ENCODE data around the gene MOB3A.
"Not testable (repeated sequence)": the region's sequence is repeated elsewhere in the genome, so short reads cannot be mapped to it uniquely, and the experiment has no call there.

MOB3A gene

GRCh38 chr19:2086695-2087620, 9.2 kb downstream of the MOB3A start:
- DNase-seq; intact Hi-C loops (cut with DNase I): not testable (repeated sequence)

DNA sequence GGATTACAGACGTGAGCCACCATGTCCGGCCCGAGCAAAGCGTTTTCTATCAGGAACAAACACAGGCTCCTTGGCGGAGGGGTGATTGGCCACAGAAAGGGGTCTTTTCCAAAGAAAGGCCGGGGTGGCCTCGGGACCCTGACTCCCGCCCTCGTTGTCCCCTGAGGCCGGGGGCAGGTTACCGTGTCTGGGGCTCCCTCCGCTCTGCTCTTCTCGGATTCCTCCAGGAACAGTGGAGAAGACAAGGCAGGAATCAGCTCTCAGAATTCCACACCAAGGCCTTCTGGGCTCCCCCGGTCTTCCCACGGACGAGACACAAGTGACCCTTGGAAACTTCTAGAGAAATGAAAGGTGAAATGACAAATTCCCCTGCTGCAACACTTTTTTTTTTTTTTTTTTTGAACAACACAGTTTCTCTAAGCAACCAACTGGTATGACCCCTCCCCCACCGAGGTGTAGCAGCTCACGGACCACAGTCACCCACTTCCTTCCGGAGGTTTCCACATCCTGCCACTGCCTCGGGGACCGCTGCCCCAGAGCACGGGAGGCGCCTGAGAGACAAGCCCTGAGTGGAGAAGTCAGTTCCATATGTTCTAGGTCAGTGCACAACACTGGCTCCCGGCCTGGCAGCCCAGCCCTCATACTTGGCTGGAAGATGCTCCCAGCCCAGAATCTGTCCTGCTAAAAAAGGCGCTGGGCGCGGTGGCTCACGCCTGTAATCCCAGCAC, 11.0 kb downstream of the MOB3A start:
- peak in 2 of 10 donors; percentile 37 to 69 for DNase-seq
- intact Hi-C loops (cut with DNase I) = no loop called here

GRCh38 chr19:2083174-2083854, 12.8 kb downstream of the MOB3A start:
- intact Hi-C loops (cut with DNase I) = no loop called here
- DNase-seq = peak in 1 of 10 donors; percentile 61

DNA sequence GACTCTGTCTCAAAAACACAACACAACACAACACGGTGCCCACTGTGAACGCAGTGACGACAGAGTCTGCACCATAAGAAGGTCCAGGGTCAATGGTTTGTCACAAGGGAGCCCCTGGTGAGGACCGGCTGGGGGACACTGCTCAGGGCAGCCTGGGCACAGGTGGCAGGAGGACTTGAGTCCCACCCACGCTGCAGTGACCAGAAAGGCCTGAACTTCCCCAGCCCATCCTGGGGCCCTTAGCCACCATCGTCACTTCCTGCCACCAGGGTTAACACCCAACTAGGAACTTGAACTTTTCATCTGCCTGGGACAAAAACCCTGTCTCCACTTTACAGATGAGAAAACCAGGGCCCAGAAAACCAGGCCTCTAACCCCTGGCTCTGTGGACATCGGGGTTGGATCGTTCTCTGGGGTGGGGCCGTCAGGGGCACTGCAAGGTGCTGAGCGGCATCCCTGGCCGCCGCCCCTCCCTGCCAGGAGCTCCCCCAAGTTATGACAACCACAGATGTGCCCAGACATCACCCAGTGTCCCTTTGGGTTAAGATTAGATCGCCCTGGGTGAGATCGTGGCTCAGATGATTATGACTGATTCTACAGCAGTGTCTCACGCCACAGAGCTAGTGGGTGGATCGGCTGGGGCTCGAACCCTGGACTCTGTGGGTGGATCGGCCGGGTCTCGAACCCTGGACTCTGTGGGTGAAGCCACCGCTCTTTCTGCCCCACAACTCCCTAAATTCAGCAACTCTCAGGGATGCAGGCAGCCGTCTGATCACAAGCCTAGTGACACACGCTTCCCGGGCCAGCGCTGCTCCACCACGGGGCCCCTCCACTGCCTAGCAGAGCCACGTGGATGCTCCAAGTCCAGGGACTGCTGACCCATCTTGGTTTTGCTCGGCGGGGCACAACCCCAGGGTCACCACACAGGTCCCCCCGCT, 14.0 kb downstream of the MOB3A start:
- DNase-seq = peak in 1 of 10 donors; percentile 76
- intact Hi-C loops (cut with DNase I) = no loop called here

- DNase-seq = peak in 1 of 10 donors; percentile 59
- intact Hi-C loops (cut with DNase I) = no loop called here
Observed at GRCh38 chr19:2080336-2080988, 15.7 kb downstream of the MOB3A start.

DNA sequence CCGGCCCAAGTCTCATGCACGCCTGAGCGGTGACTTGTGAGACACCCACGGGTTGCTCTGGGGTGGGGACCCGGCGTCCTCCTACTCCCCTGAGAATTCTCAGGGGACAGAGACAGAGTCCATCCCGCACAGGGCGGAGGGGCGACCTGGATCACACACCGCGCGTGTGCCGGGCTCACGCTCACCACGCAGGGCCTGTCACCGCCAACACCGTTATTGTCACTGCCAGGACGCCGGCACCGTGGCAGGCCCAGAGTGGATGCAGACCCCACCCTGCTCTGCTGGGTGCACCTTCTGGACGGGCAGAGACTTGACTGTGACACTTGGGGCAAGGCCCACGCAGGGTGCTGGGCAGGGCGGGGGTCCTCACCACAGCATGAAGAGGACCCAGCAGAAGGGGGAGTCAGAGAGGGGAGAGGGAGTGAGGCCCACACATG, 16.2 kb downstream of the MOB3A start:
- intact Hi-C loops (cut with DNase I) = no loop called here
- DNase-seq = peak in 1 of 10 donors; percentile 78

DNA sequence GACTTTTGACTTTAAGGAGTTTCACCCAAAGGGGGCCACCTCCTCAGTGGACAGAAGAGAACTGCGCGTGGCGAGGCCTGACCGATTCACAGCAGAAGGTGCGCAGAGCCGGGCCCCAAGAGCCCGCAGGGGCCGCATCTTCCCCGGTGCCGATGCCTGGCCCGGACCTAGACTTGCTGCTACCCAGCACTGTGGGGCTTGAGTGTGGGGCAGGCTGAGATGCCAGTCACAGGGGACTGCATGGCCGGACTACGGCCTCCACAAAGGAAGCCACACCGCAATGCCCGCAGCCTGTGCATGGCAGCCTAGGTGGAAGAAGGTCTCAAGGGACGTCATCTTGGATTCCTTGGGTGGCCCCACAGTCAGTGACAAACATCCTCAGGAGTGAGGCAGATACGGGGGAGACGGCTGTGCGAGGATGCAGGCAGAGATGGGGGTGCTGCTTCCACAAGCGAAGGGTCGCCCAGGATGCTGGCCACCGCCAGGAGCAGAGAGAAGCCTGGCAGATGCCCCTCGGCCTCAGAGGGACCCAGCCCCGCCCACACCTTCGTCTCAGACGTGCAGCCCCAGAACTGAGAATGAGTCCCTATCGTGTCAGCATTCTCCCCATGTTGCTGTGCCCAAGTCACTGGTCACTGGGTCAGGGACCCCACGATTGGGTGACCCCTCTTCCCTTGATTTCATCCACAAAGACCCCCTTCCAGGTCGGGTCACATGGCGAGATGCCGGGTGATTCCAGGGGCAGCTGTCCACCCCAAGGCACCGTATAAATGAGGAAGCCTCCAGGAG, 16.9 kb downstream of the MOB3A start:
- peak in 1 of 10 donors; percentile 79 for DNase-seq
- intact Hi-C loops (cut with DNase I) = no loop called here

DNA sequence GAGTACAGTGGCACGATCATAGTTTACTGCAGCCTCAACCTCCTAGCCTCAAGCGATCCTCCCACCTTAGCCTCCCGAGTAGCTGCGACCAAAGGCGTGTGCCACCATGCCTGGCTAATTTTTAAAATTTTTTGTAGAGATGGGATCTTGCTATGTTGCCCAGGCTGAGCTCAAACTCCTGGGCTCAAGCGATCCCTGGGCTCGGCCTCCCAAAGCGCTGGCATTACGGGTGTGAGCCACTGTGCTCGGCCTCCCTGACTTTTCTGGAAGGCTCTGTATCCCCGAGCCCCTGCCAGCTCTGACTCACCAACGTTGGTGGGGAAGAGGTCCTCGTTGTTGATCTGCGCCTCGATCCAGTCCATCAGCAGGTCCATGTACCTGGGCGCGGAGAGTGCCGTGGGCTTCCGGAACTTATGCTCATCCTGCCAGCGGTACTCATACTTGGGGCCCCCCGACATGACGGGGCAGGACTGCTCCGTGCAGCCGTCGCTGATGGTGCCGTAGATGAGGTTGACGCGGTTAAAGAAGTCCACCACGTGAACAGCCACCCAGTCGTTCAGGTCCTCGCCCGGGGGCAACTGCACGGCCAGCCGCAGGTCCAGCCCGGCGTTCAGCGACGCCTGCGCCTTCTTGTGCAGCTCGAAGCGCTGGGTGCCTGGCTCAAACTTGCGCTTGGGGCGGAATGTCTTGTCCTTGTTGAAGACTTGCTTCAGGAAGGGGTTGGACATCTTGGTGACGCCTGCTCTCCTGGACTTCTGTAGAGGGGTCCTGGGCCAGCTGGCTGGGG, 18.1 kb downstream of the MOB3A start:
- peak in 2 of 10 donors; percentile 63 to 69 for DNase-seq
- intact Hi-C loops (cut with DNase I) = no loop called here

- DNase-seq = no peak
- intact Hi-C loops (cut with DNase I) = no loop called here
Observed at GRCh38 chr19:2077398-2077797, 18.7 kb downstream of the MOB3A start.

GRCh38 chr19:2076526-2076944, 19.6 kb downstream of the MOB3A start:
- intact Hi-C loops (cut with DNase I) = no loop called here
- DNase-seq = no peak

DNA sequence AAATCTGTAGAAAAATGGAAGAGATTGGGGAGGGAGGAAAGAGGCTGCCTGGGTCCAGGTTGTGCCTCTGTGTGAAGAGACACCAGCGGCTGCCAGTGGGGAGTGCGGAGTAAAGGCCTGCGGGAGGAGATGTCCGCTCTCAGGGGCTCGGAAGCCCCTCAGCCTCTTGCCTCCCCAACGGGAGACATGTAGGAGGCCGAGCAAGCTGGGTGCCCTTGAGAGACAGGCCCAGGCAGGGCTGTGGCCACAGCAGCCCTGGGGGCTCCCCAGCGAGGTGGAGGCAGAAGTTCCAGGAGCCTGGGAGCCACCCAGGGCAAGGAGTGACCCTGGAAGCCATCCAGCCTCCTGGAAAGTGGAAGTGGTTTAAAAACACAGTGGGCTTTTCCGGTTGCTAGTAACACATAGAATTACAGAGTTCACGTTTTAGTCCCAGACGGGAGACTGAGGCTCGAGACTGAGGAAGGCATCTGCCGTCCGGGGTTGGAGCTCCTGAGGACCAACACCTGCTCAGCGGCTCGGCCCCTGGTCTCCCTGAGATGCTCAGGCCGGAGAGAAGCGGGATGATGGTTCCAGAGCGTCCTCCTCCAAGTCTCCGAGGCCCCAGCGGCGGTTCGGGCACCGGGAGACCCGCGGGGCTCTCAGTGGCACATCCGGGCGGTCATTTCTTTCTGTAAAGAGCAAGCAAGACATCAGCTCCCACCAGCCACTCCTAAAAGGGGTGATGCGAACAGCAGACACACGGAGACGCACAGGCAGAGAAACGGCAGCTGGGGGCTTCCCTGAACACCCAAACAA, 23.2 kb downstream of the MOB3A start:
- intact Hi-C loops (cut with DNase I) = no loop called here
- DNase-seq = no peak

DNA sequence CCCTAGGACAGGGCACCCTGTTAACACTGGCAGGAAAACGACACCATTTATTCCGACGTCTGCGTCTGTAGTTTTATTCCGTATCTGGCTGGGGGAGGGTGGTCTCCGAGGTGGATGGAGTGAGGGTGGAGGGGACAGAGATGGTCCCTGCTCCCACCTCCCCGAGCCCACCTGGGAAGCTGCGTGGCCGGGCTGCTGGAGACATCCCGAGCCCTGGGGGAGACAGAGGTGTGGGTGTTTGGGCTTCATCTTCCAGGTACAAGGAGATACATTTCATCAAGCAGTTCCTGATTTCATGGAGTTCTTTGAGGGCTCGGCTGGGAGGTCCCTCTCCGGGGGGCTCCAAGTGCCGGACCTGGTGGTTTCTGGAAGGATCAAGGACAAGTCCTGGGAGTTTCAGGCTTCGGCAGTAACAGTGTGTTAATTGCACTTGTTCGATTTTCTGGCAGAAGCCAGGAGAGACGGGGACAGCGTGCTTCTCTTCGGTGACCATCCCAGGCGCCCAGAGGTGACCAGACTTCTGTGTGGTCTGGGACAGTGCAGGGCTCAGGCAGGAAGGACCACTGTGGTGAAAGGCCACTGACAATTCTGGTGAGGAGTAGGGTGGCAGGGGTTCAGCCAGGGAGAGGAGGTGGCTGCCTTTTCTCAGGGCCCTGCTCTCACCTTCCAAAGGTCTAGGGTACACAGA, 25.0 kb downstream of the MOB3A start:
- DNase-seq = no peak
- intact Hi-C loops (cut with DNase I) = no loop called here

DNA sequence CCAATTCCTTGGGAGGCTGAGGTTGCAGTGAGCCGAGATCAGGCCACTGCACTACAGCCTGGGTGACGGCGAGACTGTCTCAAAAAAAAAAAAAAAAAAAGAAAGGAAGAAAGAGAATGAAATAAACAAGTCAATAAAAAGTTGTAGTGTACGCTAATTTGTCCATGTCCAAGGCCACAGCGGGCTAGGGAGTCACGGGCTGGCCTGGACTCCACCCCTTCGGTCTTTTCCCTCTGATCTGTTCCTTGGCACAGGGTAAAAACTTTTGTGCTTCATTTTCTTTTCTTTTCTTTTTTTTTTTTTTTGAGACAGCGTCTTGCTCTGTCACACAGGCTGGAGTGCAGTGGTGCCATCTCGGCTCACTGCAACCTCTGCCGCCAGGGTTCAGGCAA, 25.7 kb downstream of the MOB3A start:
- DNase-seq = no peak
- intact Hi-C loops (cut with DNase I) = no loop called here

- DNase-seq = peak; percentile 49 to 94 (median 63)
- intact Hi-C loops (cut with DNase I) = no loop called here
Observed at GRCh38 chr19:2064788-2065524, 31.2 kb downstream of the MOB3A start.

- intact Hi-C loops (cut with DNase I) = no loop called here
- no peak for DNase-seq
Observed at GRCh38 chr19:2064395-2064787, 31.7 kb downstream of the MOB3A start.

GRCh38 chr19:2063824-2064223, 32.3 kb downstream of the MOB3A start:
- intact Hi-C loops (cut with DNase I) = no loop called here

More at GRCh38 chr19:2063824-2064223, 32.3 kb downstream of the MOB3A start:
- DNase-seq = no peak
